ENCODE measurements around the gene RCOR3. TPM values are rescaled to one million over a fixed set of nuclear protein-coding genes. Genes with fewer than 3 reads are reported as not detected.
A peak's percentile ranks its signal among the peaks of the same experiment; 100 is the strongest.

RCOR3 gene
- total RNA-seq, 6 donors from 2014 or later = 27.2 to 97.4 (median 46.5) TPM

GRCh38 chr1:211296396-211296795 lies 37.2 kb downstream of the RCOR3 start:
- Histone ChIP-seq H3K4me3 (no peak overlapping the region), H3K9me3 (no peaks in the 10 kb centered on the region), H3K4me1 (no peaks in the 10 kb centered on the region), H3K27me3 (no peaks in the 10 kb centered on the region), H3K36me3 (peaks cover 6 to 84% (median 22%) of the 10 kb centered on the region in 4 donors), H3K27ac (no peak overlapping the region)
- DNase-seq (no peak), ATAC-seq (ENCODE audit: low FRiP score in 2 of 2) (no peak)
- TF ChIP-seq CTCF (IDR thresholded peaks at IDR 0.05) (no peak), POLR2A (IDR thresholded peaks at IDR 0.05) (no peak), POLR2AphosphoS5 (IDR thresholded peaks at IDR 0.05) (no peak), EP300 (IDR thresholded peaks at IDR 0.05) (no peak)

- TF ChIP-seq POLR2A (IDR thresholded peaks at IDR 0.05) = no peak
- TF ChIP-seq CTCF (IDR thresholded peaks at IDR 0.05) = no peak
- TF ChIP-seq EP300 (IDR thresholded peaks at IDR 0.05) = no peak
- no peak for TF ChIP-seq POLR2AphosphoS5 (IDR thresholded peaks at IDR 0.05)
- Histone ChIP-seq H3K27ac (no peak overlapping the region), H3K4me3 (no peak overlapping the region), H3K27me3 (no peaks in the 10 kb centered on the region), H3K4me1 (peaks cover 0 to 5% (median 0%) of the 10 kb centered on the region in 4 donors), H3K36me3 (peaks cover 0 to 56% (median 10%) of the 10 kb centered on the region in 4 donors), H3K9me3 (no peaks in the 10 kb centered on the region)
- 89 to 96% methylated on average over 3 of the region's 3 CpGs for WGBS, 2 donors
- no peak for ATAC-seq (ENCODE audit: low FRiP score in 2 of 2)
- no peak for DNase-seq
Measured at GRCh38 chr1:211305044-211305443, 45.9 kb downstream of the RCOR3 start.

- DNase-seq (no peak), ATAC-seq (ENCODE audit: low FRiP score in 2 of 2) (no peak)
- H3K4me3 ChIP-seq = no peak overlapping the region
- TF ChIP-seq POLR2AphosphoS5 (IDR thresholded peaks at IDR 0.05) = no peak
- TF ChIP-seq CTCF (IDR thresholded peaks at IDR 0.05) = no peak
- TF ChIP-seq POLR2A (IDR thresholded peaks at IDR 0.05) = no peak
- no peak for TF ChIP-seq EP300 (IDR thresholded peaks at IDR 0.05)
- H3K4me1 ChIP-seq = peaks cover 0 to 5% (median 0%) of the 10 kb centered on the region in 4 donors
- no peaks in the 10 kb centered on the region for H3K27me3 ChIP-seq
- no peaks in the 10 kb centered on the region for H3K9me3 ChIP-seq
- H3K36me3 ChIP-seq = peaks cover 4 to 37% (median 20%) of the 10 kb centered on the region in 4 donors
- H3K27ac ChIP-seq = peak overlapping the region in 1 of 4 donors; percentile 37
- 62 to 82% methylated on average over 3 of the region's 3 CpGs for WGBS, 2 donors
Measured at GRCh38 chr1:211309617-211310016, 50.5 kb downstream of the RCOR3 start.

GRCh38 chr1:211313392-211313791 lies 54.2 kb downstream of the RCOR3 start:
- Histone ChIP-seq H3K27me3 (no peaks in the 10 kb centered on the region), H3K27ac (no peak overlapping the region), H3K36me3 (peaks cover 4 to 39% (median 16%) of the 10 kb centered on the region in 4 donors), H3K9me3 (no peaks in the 10 kb centered on the region), H3K4me1 (peaks cover 0 to 5% (median 0%) of the 10 kb centered on the region in 4 donors), H3K4me3 (no peak overlapping the region)
- whole genome bisulfite sequencing, 2 donors = 95 to 96% methylated on average over 11 of the region's 11 CpGs
- no peak for ATAC-seq (ENCODE audit: low FRiP score in 2 of 2)
- no peak for TF ChIP-seq POLR2AphosphoS5 (IDR thresholded peaks at IDR 0.05)
- DNase-seq = peak in 1 of 2 donors; percentile 39

- no peak overlapping the region for H3K4me3 ChIP-seq
- H3K36me3 ChIP-seq = peaks cover under 1 to 24% (median 5%) of the 10 kb centered on the region in 4 donors
- ATAC-seq (ENCODE audit: low FRiP score in 2 of 2) (no peak), DNase-seq (no peak)
- TF ChIP-seq POLR2AphosphoS5 (IDR thresholded peaks at IDR 0.05) (no peak), CTCF (IDR thresholded peaks at IDR 0.05) (no peak), EP300 (IDR thresholded peaks at IDR 0.05) (no peak), POLR2A (IDR thresholded peaks at IDR 0.05) (no peak)
- no peak overlapping the region for H3K27ac ChIP-seq
- H3K27me3 ChIP-seq = no peaks in the 10 kb centered on the region
- H3K4me1 ChIP-seq = peaks cover 0 to 3% (median 0%) of the 10 kb centered on the region in 4 donors
- H3K9me3 ChIP-seq = no peaks in the 10 kb centered on the region
Measured at GRCh38 chr1:211318576-211319280, 59.6 kb downstream of the RCOR3 start.

Data from upper lobe of left lung (tissue), 6 donors.